HG02973 (cell line): ENCODE results near the gene TRIM42.
A peak's percentile ranks its signal among the peaks of the same experiment; 100 is the strongest.

Source experiments
- ATAC-seq: cut with Tn5 transposase; IDR thresholded peaks from one replicate; pipeline ENCODE4 v1.9.1; 2021; ENCODE audit warnings: moderate library complexity; ENCODE audit not compliant: unreplicated experiment

The TRIM42 gene

DNA sequence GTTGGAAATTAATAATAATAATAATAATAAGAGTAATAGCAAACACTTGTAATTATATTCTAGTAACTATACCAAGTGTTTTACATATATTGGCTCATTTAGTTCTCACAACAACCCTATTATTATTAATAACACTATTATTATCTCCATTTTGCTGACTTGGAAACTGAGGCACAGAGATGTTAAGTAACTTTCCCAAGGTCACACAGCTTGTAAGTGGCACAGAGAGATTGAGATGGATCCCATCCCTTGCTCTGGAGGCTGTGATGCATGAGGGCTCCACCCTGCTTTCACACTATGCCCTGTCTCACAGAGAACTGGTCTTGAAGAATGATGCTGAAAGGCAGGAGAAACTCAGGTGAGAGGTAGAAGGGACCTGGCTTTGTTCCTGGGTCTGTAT lies 31.9 kb downstream of the TRIM42 start:
- ATAC-seq: no peak

DNA sequence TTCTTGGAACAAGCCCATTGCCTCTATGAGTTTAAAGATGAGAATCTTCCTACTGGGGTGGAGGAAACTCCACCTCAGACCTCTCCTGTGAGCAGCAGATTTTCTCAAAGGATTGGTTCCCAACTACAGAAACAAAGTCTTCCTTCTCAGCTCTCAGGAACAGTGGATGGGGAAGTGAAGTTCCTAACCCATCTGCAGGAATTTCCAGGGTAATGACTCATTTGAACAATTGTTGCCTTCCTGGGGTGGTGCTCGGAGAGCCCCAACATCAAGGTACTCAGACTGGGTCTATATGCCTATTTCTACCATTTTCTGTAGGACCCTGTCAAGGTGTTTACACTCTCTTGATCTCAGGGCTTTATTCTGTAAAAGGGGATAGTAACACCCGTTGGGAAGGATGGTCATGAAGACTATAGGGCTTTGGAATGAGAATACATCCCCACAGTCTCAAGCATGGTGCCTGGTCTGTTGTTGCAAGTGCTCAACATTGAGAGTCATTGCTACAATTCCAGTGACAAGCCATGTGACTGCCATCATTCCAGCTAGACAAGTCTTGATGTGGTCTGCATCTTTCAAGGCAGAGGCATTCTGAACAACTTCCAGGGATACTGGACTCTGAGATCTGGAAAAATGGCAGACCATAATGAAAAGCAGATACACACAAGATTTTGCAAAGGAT lies 33.0 kb downstream of the TRIM42 start:
- ATAC-seq: no peak

DNA sequence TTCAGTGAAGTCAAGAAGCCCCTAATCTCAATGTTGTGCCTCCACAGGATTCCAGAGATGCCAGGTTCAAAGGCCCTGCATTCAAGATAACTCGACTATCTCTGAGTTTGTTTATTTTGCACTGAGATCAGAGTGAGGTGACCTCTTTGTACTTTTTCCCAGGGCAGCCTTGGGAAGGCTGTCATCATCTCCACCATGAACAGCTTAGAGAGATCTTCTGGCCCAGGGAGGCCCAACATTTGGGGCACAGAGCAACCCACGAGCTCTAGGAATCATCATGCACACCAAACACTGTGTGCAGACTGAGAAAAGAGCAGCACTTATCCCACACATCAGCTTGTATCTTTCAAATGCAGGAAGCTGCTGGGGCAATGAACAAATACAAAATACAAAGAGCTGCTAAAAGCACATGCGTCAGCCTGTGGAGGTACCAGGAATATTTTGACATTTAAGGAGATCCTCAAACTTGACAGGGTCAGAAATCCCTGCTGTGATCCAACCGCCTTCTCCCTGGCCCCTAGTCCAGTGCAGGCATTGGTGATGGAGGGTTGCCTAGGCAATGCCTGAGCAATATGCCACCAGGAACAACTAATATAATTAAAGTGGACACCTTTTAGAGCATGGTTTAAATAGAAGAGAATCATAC lies 33.6 kb downstream of the TRIM42 start:
- no peak for ATAC-seq

DNA sequence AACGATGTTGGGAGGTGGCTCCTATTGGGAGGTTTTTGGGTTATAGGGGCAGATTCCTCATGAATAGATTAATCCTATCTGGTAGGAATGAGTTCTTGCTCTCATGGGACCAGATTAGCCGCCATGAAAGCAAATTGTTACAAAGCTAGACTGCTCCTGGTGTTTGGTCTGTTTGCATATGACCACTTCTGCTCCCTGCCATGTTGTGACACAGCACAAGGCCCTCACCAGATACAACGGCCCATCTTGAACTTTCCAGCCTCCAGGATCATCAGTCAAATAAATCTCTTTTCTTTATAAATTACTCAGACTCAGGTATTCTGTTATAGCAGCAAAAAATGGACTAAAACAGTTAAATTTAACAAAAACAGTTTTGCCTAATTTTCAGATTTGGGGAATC lies 34.4 kb downstream of the TRIM42 start:
- ATAC-seq: no peak

DNA sequence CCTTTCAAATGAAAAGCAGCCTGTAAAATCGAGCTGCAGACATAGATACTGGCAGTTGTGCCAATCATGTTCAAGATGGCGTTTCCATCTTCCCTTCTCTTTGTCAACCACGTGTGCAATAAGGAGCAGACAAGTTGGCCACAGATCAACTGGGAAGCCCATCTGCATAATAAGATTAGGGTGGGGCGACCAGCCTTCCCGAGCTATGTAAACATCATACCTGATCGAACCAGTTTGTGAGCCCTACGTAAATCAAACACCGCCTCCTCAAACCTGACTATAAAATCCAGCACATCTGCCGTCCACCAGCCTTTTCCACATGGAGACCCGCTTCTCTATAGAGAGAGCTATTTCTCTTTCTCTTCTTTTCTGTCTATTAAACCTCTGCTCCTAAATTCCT lies 37.2 kb downstream of the TRIM42 start:
- no peak for ATAC-seq

DNA sequence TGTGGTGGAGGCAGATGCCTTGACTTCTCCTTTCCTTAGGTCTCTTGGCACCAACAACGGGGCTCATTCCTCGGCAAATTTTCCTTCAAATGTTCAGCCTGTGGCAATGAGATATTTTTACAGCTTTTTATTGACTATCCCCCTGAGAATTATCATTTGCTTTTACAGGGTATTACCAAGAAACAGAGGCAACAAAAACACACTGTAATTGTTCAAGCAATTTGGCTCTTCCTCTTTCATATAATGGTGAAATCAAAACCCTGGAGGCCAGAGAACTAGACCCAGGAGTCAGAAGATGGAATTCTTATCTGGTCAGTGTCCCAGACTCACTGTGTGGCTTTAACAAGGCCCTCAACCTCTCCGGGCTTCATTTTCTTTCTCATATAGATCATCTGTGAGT lies 40.1 kb downstream of the TRIM42 start:
- ATAC-seq: no peak

DNA sequence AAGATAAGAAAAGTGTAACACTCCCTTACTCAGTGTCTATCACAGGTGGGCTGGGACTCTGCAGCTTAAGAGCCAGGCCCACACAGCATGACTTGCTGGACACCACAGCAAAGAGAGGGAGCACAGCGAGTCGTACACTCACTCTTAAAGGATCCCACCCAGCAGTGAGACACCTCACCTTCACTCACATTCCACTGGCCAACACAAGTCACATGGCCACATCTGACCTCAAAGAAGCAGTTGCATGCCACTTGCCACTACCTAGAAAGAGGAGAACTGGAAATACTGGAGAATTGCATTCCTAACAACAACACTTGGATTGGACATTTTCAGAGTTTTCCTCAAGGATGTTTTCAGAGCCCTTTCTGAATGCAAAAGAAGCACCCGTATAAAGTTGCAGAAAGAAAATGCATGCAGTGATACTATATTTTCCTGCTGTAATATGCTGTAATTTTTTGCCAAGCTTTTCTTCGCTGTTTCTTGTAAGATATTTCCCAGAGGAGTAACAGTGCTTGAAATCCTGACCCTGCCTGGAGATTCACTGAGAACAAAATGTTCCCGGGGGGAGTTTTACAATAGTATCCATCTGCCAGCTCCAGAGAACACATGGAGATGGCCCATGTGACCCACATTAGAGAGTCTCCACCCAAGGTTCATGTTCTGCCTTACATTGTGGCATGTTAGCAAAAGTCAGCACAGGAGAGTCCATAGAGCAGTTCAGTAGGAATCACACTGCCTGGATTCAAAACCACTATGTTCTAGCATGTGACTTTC lies 42.2 kb downstream of the TRIM42 start:
- ATAC-seq: no peak

DNA sequence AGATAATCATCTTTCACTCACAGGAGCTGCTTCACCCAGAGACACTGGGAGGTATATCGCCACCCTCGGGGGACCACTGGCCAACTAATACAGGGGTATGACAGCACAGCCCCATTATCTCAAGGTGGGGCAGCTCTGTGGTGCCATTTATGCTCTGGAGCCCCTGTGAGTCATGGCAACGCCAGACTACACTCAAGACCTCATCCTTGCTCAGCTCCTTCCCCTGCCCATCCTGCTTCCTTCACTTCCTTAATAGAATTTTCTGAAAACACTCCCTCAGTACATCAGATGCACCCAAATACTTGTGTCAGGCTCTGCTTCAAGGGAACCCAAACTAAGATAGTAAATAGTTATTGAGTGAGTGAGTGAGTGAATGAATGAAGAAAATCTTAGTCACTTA lies 45.7 kb downstream of the TRIM42 start:
- no peak for ATAC-seq

DNA sequence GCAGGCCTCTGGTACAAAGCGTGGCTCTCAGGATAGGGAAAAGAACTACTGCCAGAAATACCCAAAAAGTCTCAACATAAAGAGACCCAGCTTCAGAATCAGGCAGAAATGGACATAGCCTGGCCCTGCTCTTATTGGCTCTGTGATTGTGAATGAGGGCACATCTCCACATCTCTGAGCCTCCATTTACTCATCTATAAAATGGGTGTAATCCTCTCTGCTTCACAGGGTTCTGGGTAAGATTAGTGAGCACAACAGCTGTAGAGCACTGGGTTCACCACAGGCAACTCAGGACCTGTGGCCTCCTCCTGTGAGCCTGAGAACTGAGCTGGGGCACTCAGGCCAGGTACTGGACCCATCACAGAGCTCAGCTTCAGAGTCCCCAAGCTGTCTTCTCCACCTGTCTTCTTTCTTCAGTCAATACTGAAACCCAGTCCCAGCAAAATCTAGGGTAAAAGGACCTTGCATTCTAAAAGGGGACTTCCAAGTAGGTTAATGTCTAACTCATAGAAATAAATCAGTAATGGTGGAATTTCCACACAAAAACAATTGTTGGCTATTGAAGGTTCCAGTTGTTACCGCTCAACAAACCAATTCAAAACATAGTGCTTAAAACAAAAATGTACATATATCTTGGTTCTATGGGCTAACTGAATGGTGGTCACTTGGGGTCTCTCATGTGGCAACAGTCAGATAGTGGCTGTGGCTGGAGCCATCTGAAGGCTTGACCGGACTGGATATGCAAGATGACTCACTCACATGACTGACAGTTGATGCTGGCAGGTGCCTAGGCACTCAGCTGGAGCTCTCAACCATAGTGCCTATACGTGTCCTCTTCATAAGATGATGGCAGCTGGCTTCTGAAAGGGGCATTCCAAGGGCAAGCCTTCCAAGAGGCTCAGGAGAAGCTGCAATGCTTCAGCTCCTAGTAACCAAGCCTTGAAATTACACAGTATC lies 47.3 kb downstream of the TRIM42 start:
- ATAC-seq: peak; percentile 71

DNA sequence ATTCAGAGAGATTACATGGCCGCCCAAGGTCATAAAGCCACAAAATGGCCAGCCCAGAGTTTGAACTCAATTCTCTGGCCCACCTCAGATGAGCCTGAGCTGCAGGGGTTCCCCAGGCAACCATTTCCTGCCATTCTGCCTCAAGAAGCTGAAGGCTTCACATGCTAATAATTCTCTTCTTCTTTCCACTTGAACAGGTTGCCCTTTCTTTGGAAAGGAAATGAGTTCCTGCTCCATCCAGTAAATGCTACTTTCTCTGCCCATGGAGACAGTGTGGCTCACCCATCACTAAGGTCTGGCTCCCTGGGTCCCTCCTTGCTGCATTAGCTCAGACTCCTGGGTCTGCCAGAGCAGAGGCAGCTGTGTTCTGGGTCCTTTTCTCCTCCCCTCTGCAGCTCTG lies 48.2 kb downstream of the TRIM42 start:
- ATAC-seq: no peak

DNA sequence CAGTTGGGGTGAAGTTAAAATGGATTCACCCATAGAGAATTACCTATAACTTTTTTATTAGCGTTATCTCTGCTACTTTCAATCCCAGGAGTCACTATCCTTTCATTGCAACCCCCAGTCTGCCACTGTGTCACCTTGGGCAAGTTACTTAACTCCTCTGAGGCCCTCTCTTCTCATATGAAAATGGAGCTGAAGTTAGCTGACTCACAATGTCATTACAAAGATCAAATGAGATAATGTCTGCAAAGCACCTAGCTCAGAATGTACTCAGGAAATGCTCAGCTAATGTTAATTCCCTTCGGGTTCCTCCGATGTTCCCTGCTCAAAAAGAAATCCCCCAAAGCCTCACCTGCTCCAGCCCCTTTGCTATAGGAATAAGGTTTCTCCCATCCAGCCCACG lies 50.0 kb downstream of the TRIM42 start:
- ATAC-seq: no peak

DNA sequence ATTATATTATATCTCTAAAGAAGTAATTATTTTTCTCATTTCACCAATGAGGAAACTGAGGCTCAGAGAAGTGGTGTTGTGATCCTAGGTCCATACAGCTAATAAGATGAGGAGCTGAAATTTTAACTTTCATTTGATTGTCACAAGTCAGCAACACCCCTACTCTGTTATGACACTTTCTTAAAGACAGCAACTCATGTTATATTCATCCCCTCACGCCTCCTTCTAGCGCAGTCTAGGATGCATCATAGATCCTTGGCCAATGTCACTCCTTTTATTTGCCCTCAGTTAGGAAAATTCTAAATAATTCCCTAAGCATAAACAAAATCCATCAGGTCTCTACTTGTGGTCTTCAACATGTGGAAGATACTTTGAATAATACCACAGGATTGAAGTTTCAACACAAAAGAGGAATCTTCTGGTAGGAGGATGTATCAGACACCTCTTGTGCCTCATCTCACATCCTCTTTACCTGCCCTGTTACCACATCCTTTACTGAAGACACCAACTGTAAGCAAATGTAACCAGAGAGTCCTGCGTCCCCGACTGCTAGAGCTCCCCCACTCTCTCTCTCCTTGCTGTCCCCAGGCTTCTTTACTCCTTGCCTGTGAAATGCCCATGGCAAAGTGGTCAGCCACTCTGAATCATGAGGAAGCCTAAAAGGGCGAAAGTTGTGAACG lies 53.7 kb downstream of the TRIM42 start:
- ATAC-seq: peak; percentile 77

DNA sequence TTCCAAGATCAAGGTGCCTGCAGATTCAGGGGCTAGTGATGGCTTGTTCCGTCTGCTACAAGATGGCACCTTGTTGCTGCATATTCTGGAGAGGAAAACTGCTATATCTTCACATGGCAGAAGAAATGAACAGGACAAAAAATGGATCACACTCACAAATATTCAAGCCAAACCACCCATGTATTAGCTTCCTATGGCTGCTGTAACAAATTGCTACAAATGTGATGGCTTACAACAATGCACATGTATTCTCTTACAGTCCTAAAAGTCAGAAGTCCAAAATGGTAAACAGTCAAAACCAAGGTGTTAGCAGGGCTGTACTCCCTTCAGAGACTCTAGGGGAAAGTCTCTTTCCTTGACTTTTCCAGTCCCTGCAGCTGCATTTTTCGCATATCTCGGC lies 55.8 kb downstream of the TRIM42 start:
- no peak for ATAC-seq

DNA sequence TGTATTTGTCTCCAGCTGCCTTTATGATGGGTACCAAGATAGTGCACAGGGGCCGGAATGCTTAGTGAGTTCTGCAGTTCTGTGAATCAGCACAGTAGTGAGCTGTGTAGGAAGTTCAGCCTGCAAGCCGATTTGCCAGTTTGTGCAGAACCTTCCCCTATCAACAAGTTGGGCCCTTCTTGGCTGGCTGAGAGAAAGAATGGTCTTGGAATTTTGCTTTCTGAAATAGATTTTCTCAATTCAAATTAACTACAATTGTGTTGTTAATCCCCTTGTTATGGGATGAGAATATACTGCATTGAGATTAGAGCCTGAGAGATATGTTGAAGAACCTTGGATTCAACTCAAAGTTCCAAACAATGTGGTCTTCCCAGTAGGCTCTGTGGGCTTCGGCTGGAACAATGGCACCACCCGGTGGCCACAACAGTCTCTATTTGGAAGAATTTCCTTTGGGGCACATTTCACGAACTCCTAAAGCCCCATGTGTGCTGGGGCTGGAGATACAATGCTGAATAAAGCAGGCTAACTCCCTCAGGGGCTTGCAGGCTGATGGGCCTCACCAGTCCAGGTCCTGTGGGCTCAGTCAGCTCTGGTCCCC lies 59.1 kb downstream of the TRIM42 start:
- no peak for ATAC-seq

DNA sequence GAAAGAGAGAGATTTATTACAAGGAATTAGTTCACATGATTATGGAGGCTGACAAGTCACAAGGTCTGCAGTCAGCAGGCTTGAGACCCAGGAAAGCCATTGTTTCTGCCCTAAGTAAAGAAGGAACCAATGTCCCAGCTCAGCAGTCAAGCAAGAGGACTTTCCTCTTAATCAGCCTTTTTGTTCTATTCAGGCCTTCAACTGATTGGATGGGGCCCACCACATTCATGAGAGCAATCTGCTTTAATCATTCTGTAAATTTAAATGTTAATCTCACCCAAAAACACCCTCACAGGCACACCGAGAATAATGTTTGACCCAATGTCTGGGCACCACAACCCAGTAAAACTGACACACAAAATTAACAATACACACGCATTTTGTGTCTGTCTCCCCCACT lies 64.3 kb downstream of the TRIM42 start:
- ATAC-seq: no peak

DNA sequence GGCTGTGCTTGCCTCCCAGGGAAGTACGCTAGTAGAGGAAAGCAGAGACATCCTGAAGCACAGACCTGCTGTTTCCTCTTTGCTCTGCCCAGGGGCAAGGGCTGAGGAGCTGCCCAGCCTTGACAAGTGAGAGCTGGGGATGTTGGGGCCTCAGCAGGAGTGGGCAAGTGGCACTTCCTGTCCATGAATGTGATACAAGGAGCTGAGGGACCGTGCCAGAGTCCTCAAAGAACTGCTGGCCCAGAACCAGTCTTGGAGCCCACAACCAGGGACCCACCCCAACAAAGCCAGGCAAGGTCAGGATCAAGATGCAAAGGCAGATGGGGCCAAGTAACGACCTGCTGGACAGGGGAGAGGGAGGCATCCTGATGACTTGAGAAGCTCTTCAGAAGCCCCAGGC lies 70.3 kb downstream of the TRIM42 start:
- ATAC-seq: no peak

DNA sequence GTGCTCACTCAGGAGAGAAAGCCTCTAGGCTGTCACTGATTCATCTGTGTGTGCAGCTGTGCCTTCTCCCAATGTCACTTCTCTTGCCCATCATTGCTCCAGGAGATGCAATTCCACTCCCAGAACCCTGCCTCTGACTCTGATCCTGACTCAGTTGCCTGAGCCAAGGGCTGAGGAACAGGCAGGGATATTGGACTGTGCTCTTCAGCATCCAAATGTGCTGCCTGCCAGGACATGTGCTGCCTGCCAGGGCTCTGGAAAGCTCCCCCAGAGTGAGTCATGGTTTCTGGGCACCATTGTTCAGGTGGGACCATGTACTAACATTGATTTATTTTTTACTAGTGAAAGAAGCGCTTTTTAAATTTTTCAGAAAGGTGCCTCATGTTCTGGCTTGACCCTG lies 71.0 kb downstream of the TRIM42 start:
- ATAC-seq: no peak
